Panc1 (cell line): ENCODE data around the gene MKLN1. TPM values are rescaled to one million over a fixed set of nuclear protein-coding genes. Genes with fewer than 3 reads are reported as not detected.

Source experiments
- ATAC-seq: fragments of 200-7000 bp; cut with Tn5 transposase; 2 replicates; pipeline ENCODE4 v1.9.1; 2020; ENCODE audit warnings: mild to moderate bottlenecking, moderate library complexity
- BruUV-seq: library from RNA; stranded (reverse); fragments of 400-500 nt; replicated peaks from 2 replicates; lab custom pipeline; 2021; lab: Mats Ljungman, UMichigan
- CTCF ChIA-PET: fragments of 300-600 bp; sonication (Branson Sonifier 250); formaldehyde crosslinking; loops from one replicate; lab custom pipeline; 2022; ENCODE audit warnings: antibody characterized with exemption; lab: Charles Lee
- POLR2A ChIA-PET: fragments of 300-600 bp; sonication (Branson Sonifier 250); formaldehyde crosslinking; loops from one replicate; lab custom pipeline; 2022; ENCODE audit warnings: antibody characterized with exemption; lab: Charles Lee
- DNase-seq: peaks from one replicate; pipeline ENCODE4 v3.0.0-alpha.2; 2010; ENCODE audit warnings: low read depth, low spot score
- H3K27ac ChIP-seq: 2 replicates; pipeline ENCODE4 v1.5.1; 2011; ENCODE audit warnings: mild to moderate bottlenecking, low read length, inconsistent platforms
- H3K27me3 ChIP-seq: fragments of 200-500 bp; sonication (Bioruptor generic); 2 replicates; pipeline ENCODE4 v1.6.0; 2014; ENCODE audit warnings: low read length, inconsistent platforms; ENCODE audit not compliant: control insufficient read depth, insufficient read depth
- H3K36me3 ChIP-seq: fragments of 200-500 bp; sonication (Bioruptor generic); 2 replicates; pipeline ENCODE4 v1.5.1; 2014; ENCODE audit warnings: inconsistent platforms, mild to moderate bottlenecking, low read length, moderate library complexity; ENCODE audit not compliant: control insufficient read depth, insufficient read depth
- H3K4me1 ChIP-seq: 2 replicates; pipeline ENCODE4 v1.5.1; 2011; ENCODE audit warnings: inconsistent platforms, mild to moderate bottlenecking, low read length, moderate library complexity; ENCODE audit not compliant: control insufficient read depth, insufficient read depth
- H3K4me3 ChIP-seq, 2 experiments: 2 replicates each; pipeline ENCODE4 v1.5.1; 2011 to 2012; ENCODE audit warnings: low read depth in 2 of 2, low read length in 2 of 2, mild to moderate bottlenecking in 2 of 2, inconsistent platforms in 1 of 2, moderate library complexity in 1 of 2
- H3K9me3 ChIP-seq: fragments of 200-500 bp; sonication (Bioruptor generic); 2 replicates; pipeline ENCODE4 v1.5.1; 2014; ENCODE audit warnings: low read depth, mild to moderate bottlenecking, inconsistent platforms, low read length, moderate library complexity; ENCODE audit not compliant: control insufficient read depth, insufficient read depth
- POLR2AphosphoS5 ChIP-seq: IDR thresholded peaks from 2 replicates; pipeline ENCODE4 v1.6.1; 2012; ENCODE audit warnings: mild to moderate bottlenecking, low read depth, low read length, moderate library complexity
- REST ChIP-seq, 2 experiments: IDR thresholded peaks; 2 replicates each; pipeline ENCODE4 v1.6.1; 2011 to 2012; ENCODE audit warnings: low read depth in 2 of 2, control low read depth in 1 of 2, low read length in 1 of 2, mild to moderate bottlenecking in 1 of 2, moderate library complexity in 1 of 2; ENCODE audit not compliant: insufficient read depth in 1 of 2
- SIN3A ChIP-seq: IDR thresholded peaks from 2 replicates; pipeline ENCODE4 v1.6.1; 2012; ENCODE audit warnings: low read depth, mild to moderate bottlenecking, low read length, moderate library complexity, borderline replicate concordance; ENCODE audit not compliant: insufficient read depth
- TCF7L2 ChIP-seq: IDR thresholded peaks from 2 replicates; pipeline ENCODE4 v1.6.1; 2011; ENCODE audit warnings: mild to moderate bottlenecking, low read depth, low read length, inconsistent platforms
- in situ Hi-C: cut with HindIII; loops from 2 replicates; pipeline ENCODE4 v1.10.0; 2016; ENCODE audit warnings: low sequenced_read_pairs, low pct_unique_long_range_greater_than_20kb
- intact Hi-C: fragments of 100-400 bp; cut with micrococcal nuclease; formaldehyde crosslinking; loops from one replicate; pipeline ENCODE4 v1.10.0; 2022; ENCODE audit not compliant: unreplicated experiment
- total RNA-seq: library from RNA; stranded (reverse); gene quantifications from one replicate; pipeline ENCODE4 v1.2.1, GENCODE V29; 2021; ENCODE audit not compliant: unreplicated experiment
- TF ChIP-seq, protein P1 (sequence below): fragments of 450-650 bp; IDR thresholded peaks from 2 replicates; pipeline ENCODE4 v1.5.1; 2017; ENCODE audit warnings: mild to moderate bottlenecking

The MKLN1 gene
- total RNA-seq, 1 experiment from 2014 or later: 46.4 TPM

- Histone ChIP-seq H3K36me3 (no peaks in the 10 kb centered on the region), H3K9me3 (no peaks in the 10 kb centered on the region), H3K4me1 (peaks cover 16% of the 10 kb centered on the region), H3K4me3 (no peak overlapping the region), H3K27ac (no peak overlapping the region), H3K27me3 (no peaks in the 10 kb centered on the region)
- no TSS peak for BruUV-seq
- intact Hi-C loops (no loop called here), in situ Hi-C loops (no loop called here)
- CTCF ChIA-PET: no interaction called here
- TF ChIP-seq, protein P1, sequence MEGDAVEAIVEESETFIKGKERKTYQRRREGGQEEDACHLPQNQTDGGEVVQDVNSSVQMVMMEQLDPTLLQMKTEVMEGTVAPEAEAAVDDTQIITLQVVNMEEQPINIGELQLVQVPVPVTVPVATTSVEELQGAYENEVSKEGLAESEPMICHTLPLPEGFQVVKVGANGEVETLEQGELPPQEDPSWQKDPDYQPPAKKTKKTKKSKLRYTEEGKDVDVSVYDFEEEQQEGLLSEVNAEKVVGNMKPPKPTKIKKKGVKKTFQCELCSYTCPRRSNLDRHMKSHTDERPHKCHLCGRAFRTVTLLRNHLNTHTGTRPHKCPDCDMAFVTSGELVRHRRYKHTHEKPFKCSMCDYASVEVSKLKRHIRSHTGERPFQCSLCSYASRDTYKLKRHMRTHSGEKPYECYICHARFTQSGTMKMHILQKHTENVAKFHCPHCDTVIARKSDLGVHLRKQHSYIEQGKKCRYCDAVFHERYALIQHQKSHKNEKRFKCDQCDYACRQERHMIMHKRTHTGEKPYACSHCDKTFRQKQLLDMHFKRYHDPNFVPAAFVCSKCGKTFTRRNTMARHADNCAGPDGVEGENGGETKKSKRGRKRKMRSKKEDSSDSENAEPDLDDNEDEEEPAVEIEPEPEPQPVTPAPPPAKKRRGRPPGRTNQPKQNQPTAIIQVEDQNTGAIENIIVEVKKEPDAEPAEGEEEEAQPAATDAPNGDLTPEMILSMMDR: no peak
- no peak for TF ChIP-seq POLR2AphosphoS5
- TF ChIP-seq TCF7L2: no peak
- no peak for TF ChIP-seq REST (IDR thresholded peaks at IDR 0.05; ENCODE audit: insufficient read depth in 1 of 2, low read depth in 2 of 2, low read length in 1 of 2)
- TF ChIP-seq SIN3A: no peak
- ATAC-seq (no peak), DNase-seq (no peak)
- POLR2A ChIA-PET: interaction anchor here (0.6 to 0.7 kb wide), 2 partner anchors 37 to 1985 kb away, joined by 3 read pairs; no protein-coding TSS in a partner anchor
Measured at GRCh38 chr7:131537571-131537978, 209.9 kb downstream of the MKLN1 start.

GRCh38 chr7:131538071-131538812 is 210.6 kb downstream of the MKLN1 start:
- in situ Hi-C loops: no loop called here
- TF ChIP-seq REST (IDR thresholded peaks at IDR 0.05; ENCODE audit: insufficient read depth in 1 of 2, low read depth in 2 of 2, low read length in 1 of 2): no peak
- no peak for TF ChIP-seq TCF7L2
- no peak for TF ChIP-seq SIN3A
- TF ChIP-seq, protein P1: no peak
- no peak for TF ChIP-seq POLR2AphosphoS5
- no peaks in the 10 kb centered on the region for H3K36me3 ChIP-seq
- BruUV-seq: no TSS peak
- POLR2A ChIA-PET: interaction anchor here (0.6 kb wide), 1 partner anchor 67 kb away, joined by 4 read pairs; no protein-coding TSS in a partner anchor
- H3K4me3 ChIP-seq: no peak overlapping the region
- no peaks in the 10 kb centered on the region for H3K9me3 ChIP-seq
- CTCF ChIA-PET: interaction anchor here (0.6 kb wide), 2 partner anchors 23 to 49 kb away, joined by 3 to 4 read pairs; no protein-coding TSS in a partner anchor
- peaks cover 12% of the 10 kb centered on the region for H3K4me1 ChIP-seq
- H3K27ac ChIP-seq: no peak overlapping the region
- intact Hi-C loops: no loop called here
- ATAC-seq (peak; percentile 55), DNase-seq (no peak)
- H3K27me3 ChIP-seq: no peaks in the 10 kb centered on the region
